ENCODE measurements around the gene DOCK4. TPM values are rescaled to one million over a fixed set of nuclear protein-coding genes. Genes with fewer than 3 reads are reported as not detected.
A peak's percentile ranks its signal among the peaks of the same experiment; 100 is the strongest.
"Not testable (repeated sequence)": the region's sequence is repeated elsewhere in the genome, so short reads cannot be mapped to it uniquely, and the experiment has no call there.

Gene DOCK4
- total RNA-seq, 4 donors from 2014 or later, result 30.8 to 49.8 (median 37.2) TPM

- no peak for TF ChIP-seq POLR2A (IDR thresholded peaks at IDR 0.05)
- TF ChIP-seq CTCF (IDR thresholded peaks at IDR 0.05), result no peak
- no peak for TF ChIP-seq EP300 (IDR thresholded peaks at IDR 0.05)
- Histone ChIP-seq H3K9me3 (no peaks in the 10 kb centered on the region), H3K27ac (peak overlapping the region in 1 of 4 donors; percentile 25), H3K27me3 (no peaks in the 10 kb centered on the region), H3K4me1 (peaks cover 0 to 39% (median 7%) of the 10 kb centered on the region in 4 donors), H3K36me3 (no peaks in the 10 kb centered on the region), H3K4me3 (no peak overlapping the region)
- no peak for DNase-seq (ENCODE audit: low spot score in 2 of 2)
- 64 to 66% methylated on average over 5 of the region's 5 CpGs for WGBS, 2 donors
Measured at GRCh38 chr7:112129655-112130323, 76.4 kb downstream of the DOCK4 start.

GRCh38 chr7:112128461-112129425 lies 77.5 kb downstream of the DOCK4 start:
- H3K4me1 ChIP-seq, result peaks cover 0 to 34% (median 7%) of the 10 kb centered on the region in 4 donors
- not testable (repeated sequence) for H3K4me3 ChIP-seq; H3K36me3 ChIP-seq; H3K27ac ChIP-seq; H3K27me3 ChIP-seq; H3K9me3 ChIP-seq; DNase-seq (ENCODE audit: low spot score in 2 of 2)
- 65 to 67% methylated on average over 8 of the region's 8 CpGs for WGBS, 2 donors

GRCh38 chr7:112128041-112128440 lies 78.2 kb downstream of the DOCK4 start:
- peaks cover 0 to 31% (median 7%) of the 10 kb centered on the region in 4 donors for H3K4me1 ChIP-seq
- H3K36me3 ChIP-seq; H3K9me3 ChIP-seq; DNase-seq (ENCODE audit: low spot score in 2 of 2); H3K27me3 ChIP-seq; H3K27ac ChIP-seq; H3K4me3 ChIP-seq: not testable (repeated sequence)
- 75 to 81% methylated on average over 13 of the region's 13 CpGs for WGBS, 2 donors

- Histone ChIP-seq H3K36me3 (no peaks in the 10 kb centered on the region), H3K4me1 (peaks cover 0 to 8% (median 4%) of the 10 kb centered on the region in 4 donors), H3K27ac (no peak overlapping the region), H3K27me3 (no peaks in the 10 kb centered on the region), H3K4me3 (no peak overlapping the region), H3K9me3 (no peaks in the 10 kb centered on the region)
- DNase-seq (ENCODE audit: low spot score in 2 of 2), result no peak
- TF ChIP-seq POLR2A (IDR thresholded peaks at IDR 0.05) (no peak), CTCF (IDR thresholded peaks at IDR 0.05) (no peak), EP300 (IDR thresholded peaks at IDR 0.05) (no peak)
- 43 to 60% methylated on average over 2 of the region's 2 CpGs for WGBS, 2 donors
Measured at GRCh38 chr7:112125250-112125649, 80.9 kb downstream of the DOCK4 start.

GRCh38 chr7:112124061-112124766 lies 82.0 kb downstream of the DOCK4 start:
- H3K27me3 ChIP-seq, result no peaks in the 10 kb centered on the region
- H3K4me3 ChIP-seq, result no peak overlapping the region
- DNase-seq (ENCODE audit: low spot score in 2 of 2), result no peak
- TF ChIP-seq EP300 (IDR thresholded peaks at IDR 0.05), result no peak
- TF ChIP-seq CTCF (IDR thresholded peaks at IDR 0.05), result no peak
- no peak for TF ChIP-seq POLR2A (IDR thresholded peaks at IDR 0.05)
- WGBS, 2 donors, result 91 to 94% methylated on average over 9 of the region's 9 CpGs
- no peaks in the 10 kb centered on the region for H3K9me3 ChIP-seq
- peak overlapping the region in 1 of 4 donors; percentile 11 for H3K27ac ChIP-seq
- no peaks in the 10 kb centered on the region for H3K4me1 ChIP-seq
- no peaks in the 10 kb centered on the region for H3K36me3 ChIP-seq
